Activated CD4-positive, CD25-positive, alpha-beta regulatory T cell treated with anti-CD3 and anti-CD28 coated beads, Interleukin-2, amount 50 U/mL, for 24 hours (primary cell): ENCODE data around the gene FAM168B.
"Not testable (repeated sequence)": the region's sequence is repeated elsewhere in the genome, so short reads cannot be mapped to it uniquely, and the experiment has no call there.

Experiments
- ATAC-seq, 2 donors: fragments of 150-1000 bp; cut with Tn5 transposase; one replicate each; pipeline ENCODE4 v1.10.0; 2021; ENCODE audit warnings: mild to moderate bottlenecking in 1 of 2, moderate library complexity in 1 of 2

Gene FAM168B

GRCh38 chr2:131093006-131093695 lies at the start of gene FAM168B:
Gene FAM168B (minus strand): TSS chr2:131093460. CDS start chr2:131082646, 10,814 bp downstream.
- peak; percentile 85 to 88 for ATAC-seq

- peak in 1 of 2 donors; percentile 30 for ATAC-seq
Observed at GRCh38 chr2:131142849-131143248, 49.6 kb upstream of the FAM168B start.

GRCh38 chr2:131140581-131140980 lies 47.3 kb upstream of the FAM168B start:
- no peak for ATAC-seq

- ATAC-seq: no peak
Observed at GRCh38 chr2:131132729-131133128, 39.5 kb upstream of the FAM168B start.

- no peak for ATAC-seq
Observed at GRCh38 chr2:131130298-131130596, 37.0 kb upstream of the FAM168B start.

- ATAC-seq: no peak
Observed at GRCh38 chr2:131127981-131128380, 34.7 kb upstream of the FAM168B start.

- ATAC-seq: no peak
Observed at GRCh38 chr2:131127076-131127475, 33.8 kb upstream of the FAM168B start.

- ATAC-seq: no peak
Observed at GRCh38 chr2:131126436-131126835, 33.2 kb upstream of the FAM168B start.

- no peak for ATAC-seq
Observed at GRCh38 chr2:131125195-131125757, 32.0 kb upstream of the FAM168B start.

GRCh38 chr2:131123192-131123591 lies 29.9 kb upstream of the FAM168B start:
- ATAC-seq: no peak

- ATAC-seq: no peak
Observed at GRCh38 chr2:131122496-131122895, 29.2 kb upstream of the FAM168B start.

- ATAC-seq: no peak
Observed at GRCh38 chr2:131121464-131121863, 28.2 kb upstream of the FAM168B start.

- no peak for ATAC-seq
Observed at GRCh38 chr2:131120815-131121317, 27.6 kb upstream of the FAM168B start.

GRCh38 chr2:131115752-131116151 lies 22.5 kb upstream of the FAM168B start:
- peak in 1 of 2 donors; percentile 48 for ATAC-seq

GRCh38 chr2:131114950-131115349 lies 21.7 kb upstream of the FAM168B start:
- ATAC-seq: not testable (repeated sequence)

GRCh38 chr2:131113566-131114227 lies 20.4 kb upstream of the FAM168B start:
- no peak for ATAC-seq

GRCh38 chr2:131112529-131112928 lies 19.3 kb upstream of the FAM168B start:
- ATAC-seq: no peak

- peak; percentile 47 to 54 for ATAC-seq
Observed at GRCh38 chr2:131105950-131106801, 12.9 kb upstream of the FAM168B start.

- ATAC-seq: peak; percentile 59 to 66
Observed at GRCh38 chr2:131105156-131105949, 12.1 kb upstream of the FAM168B start, which contains the start of gene PLEKHB2. Gene PLEKHB2 (plus strand): TSS chr2:131105336. CDS start chr2:131120942, 15,606 bp downstream.

- ATAC-seq: peak; percentile 71 to 76
Observed at GRCh38 chr2:131104487-131105155, 11.4 kb upstream of the FAM168B start.

- no peak for ATAC-seq
Observed at GRCh38 chr2:131103165-131103564, 9.9 kb upstream of the FAM168B start.
